ENCODE data around the gene NRXN3.

The NRXN3 gene

DNA sequence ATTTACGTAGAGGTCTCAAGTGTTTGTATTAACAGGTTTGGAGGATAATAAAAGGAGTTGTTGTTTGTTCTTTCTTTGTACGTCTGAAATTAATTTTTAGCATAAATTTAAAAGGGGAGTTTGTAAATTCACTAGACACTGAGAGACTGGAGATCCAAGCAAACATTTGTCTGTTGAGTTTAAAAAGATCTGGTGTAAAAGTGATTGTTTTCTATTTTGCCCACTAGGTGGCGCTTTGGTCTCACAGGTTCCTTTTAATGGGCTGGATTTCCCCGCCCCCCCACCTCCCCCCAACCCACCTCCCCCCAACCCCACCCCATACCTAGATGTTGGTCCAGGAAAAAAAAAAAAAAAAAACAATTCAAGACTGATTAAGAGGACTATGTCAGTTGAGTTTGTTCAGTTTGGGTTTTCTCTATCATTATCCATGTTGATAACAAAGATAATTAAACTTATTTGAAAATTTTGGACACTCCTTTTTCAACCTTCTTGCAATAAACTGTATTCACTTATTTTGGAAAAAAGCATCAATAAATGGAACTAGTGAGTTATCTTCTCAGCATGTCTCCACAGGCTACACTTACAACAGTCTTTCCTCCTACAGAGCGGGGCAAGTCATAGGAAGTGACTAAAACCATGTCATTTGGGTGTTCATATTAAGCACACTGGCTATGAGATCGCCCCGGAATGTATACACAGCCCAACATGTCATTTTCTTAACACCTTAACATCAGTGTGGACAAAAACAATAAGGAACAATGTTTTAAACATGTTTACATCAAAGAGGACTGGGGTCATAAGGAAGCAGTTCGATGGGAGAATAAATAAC is 841.1 kb downstream of the NRXN3 start:
- TF ChIP-seq, protein P1, sequence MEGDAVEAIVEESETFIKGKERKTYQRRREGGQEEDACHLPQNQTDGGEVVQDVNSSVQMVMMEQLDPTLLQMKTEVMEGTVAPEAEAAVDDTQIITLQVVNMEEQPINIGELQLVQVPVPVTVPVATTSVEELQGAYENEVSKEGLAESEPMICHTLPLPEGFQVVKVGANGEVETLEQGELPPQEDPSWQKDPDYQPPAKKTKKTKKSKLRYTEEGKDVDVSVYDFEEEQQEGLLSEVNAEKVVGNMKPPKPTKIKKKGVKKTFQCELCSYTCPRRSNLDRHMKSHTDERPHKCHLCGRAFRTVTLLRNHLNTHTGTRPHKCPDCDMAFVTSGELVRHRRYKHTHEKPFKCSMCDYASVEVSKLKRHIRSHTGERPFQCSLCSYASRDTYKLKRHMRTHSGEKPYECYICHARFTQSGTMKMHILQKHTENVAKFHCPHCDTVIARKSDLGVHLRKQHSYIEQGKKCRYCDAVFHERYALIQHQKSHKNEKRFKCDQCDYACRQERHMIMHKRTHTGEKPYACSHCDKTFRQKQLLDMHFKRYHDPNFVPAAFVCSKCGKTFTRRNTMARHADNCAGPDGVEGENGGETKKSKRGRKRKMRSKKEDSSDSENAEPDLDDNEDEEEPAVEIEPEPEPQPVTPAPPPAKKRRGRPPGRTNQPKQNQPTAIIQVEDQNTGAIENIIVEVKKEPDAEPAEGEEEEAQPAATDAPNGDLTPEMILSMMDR (IDR thresholded peaks at IDR 0.05): peak; percentile 44; the same call in 1 of the 2 replicates

GRCh38 chr14:79011920-79012204 is 841.7 kb downstream of the NRXN3 start:
- TF ChIP-seq, protein P1 (IDR thresholded peaks at IDR 0.05): no peak

DNA sequence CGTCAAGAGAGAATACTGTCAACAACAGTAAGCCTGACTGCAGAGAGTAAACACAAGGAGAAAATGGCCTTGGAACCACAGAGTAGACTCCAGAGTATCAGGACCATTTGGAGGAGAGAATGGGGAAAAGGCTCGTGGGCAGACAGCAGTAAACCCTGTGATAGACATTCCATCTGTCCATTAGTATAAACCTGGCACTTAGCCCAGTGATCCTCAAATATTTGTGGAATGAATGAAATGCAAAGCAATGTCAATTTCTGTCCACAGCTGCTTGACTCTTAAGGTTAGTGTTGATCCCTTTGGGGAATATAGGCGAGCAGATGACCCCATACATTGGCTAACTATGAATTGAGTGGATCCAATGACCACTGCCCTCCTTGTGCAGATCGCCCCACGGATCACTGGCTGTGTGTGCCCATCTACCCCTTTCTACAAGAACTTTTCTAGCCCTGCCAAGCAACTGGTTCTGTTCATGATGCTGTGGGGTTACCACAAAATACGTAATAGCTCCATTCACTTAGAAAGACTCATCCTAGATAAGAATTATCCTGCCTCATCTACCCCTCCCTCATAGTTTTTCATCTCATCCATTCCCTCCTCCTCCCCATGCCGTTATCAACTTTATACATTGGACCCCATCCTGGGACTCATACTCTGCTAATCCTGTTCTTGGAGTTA is 846.8 kb downstream of the NRXN3 start:
- TF ChIP-seq, protein P1 (IDR thresholded peaks at IDR 0.05): no peak

- TF ChIP-seq, protein P1 (IDR thresholded peaks at IDR 0.05): no peak
Measured at GRCh38 chr14:79017561-79017960, 847.4 kb downstream of the NRXN3 start.

DNA sequence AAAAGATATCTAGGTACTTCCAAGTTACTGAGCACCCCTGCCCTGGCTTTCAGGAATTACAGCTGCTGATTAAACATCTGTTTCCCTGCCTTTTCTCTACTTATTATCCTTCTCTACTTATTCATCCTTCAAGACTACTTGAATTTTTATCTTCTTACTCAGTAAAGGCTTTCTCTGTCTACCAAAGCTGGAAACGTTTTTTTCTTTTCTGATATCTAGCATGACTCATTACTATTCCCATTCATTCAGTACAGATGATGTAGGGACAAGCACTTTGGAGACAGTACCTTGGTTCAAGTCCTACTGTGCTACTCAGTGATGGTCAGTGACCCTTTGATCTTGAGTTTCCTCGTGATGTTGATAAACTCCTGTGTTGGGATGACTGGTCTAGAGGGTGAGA is 848.7 kb downstream of the NRXN3 start:
- TF ChIP-seq, protein P1 (IDR thresholded peaks at IDR 0.05): no peak

- TF ChIP-seq, protein P1 (IDR thresholded peaks at IDR 0.05): no peak
Measured at GRCh38 chr14:79021766-79022165, 851.6 kb downstream of the NRXN3 start.

- TF ChIP-seq, protein P1 (IDR thresholded peaks at IDR 0.05): no peak
Measured at GRCh38 chr14:79027138-79027537, 857.0 kb downstream of the NRXN3 start.

All from LNCAP (cell line).